H1 (cell line): ENCODE measurements around the gene GRIFIN. TPM values are rescaled to one million over a fixed set of nuclear protein-coding genes. Genes with fewer than 3 reads are reported as not detected.
A peak's percentile ranks its signal among the peaks of the same experiment; 100 is the strongest.

Experiments
- CTCF ChIA-PET: fragments of 300-600 bp; sonication (Branson Sonifier 250); formaldehyde crosslinking; loops from one replicate; lab custom pipeline; 2021; ENCODE audit not compliant: partially characterized antibody; lab: Charles Lee
- POLR2A ChIA-PET: fragments of 300-600 bp; sonication (Branson Sonifier 250); formaldehyde crosslinking; loops from one replicate; lab custom pipeline; 2021; ENCODE audit warnings: inconsistent platforms; ENCODE audit not compliant: partially characterized antibody; lab: Charles Lee
- DNase-seq, 2 experiments: peaks; one replicate each; pipeline versions ENCODE4 v3.0.0 to v3.0.0-alpha.2; 2010 to 2022; ENCODE audit warnings: low spot score in 2 of 2, low read depth in 1 of 2, mixed read lengths in 1 of 2
- FAIRE-seq: peaks from 2 replicates; lab custom pipeline; 2011; peaks lifted over from hg19 to GRCh38; lab: Jason Lieb, UNC
- H2AFZ ChIP-seq: 2 replicates; pipeline ENCODE4 v1.8.1; 2012; ENCODE audit warnings: low read length, inconsistent platforms
- H2AK5ac ChIP-seq: 2 replicates; pipeline ENCODE4 v1.6.1; 2013; ENCODE audit warnings: low read depth, low read length
- H2BK120ac ChIP-seq: replicated peaks from 2 replicates; pipeline ENCODE3; 2013; ENCODE audit warnings: low read depth, low read length, inconsistent platforms
- H2BK12ac ChIP-seq: 2 replicates; pipeline ENCODE4 v1.6.1; 2013; ENCODE audit warnings: low read depth, low read length
- H2BK15ac ChIP-seq: 2 replicates; pipeline ENCODE4 v1.6.1; 2013; ENCODE audit warnings: low read length
- H2BK20ac ChIP-seq: 2 replicates; pipeline ENCODE4 v1.6.1; 2013; ENCODE audit warnings: low read length
- H2BK5ac ChIP-seq: 2 replicates; pipeline ENCODE4 v1.6.1; 2013; ENCODE audit warnings: low read depth, low read length
- H3K14ac ChIP-seq: 2 replicates; pipeline ENCODE4 v1.6.1; 2013; ENCODE audit warnings: inconsistent platforms; ENCODE audit not compliant: insufficient read length
- H3K18ac ChIP-seq: 2 replicates; pipeline ENCODE4 v1.6.1; 2013; ENCODE audit warnings: low read length; ENCODE audit errors: extremely low read depth
- H3K23ac ChIP-seq: 2 replicates; pipeline ENCODE4 v1.6.1; 2013; ENCODE audit warnings: inconsistent platforms; ENCODE audit not compliant: insufficient read length
- H3K23me2 ChIP-seq: 2 replicates; pipeline ENCODE4 v1.6.1; 2013; ENCODE audit warnings: low read depth, low read length
- H3K27ac ChIP-seq: 2 replicates; pipeline ENCODE4 v1.6.1; 2011; ENCODE audit warnings: low read depth, low read length, inconsistent platforms
- H3K27me3 ChIP-seq, 4 experiments: replicated peaks in 1 of 4; 1 replicate in 1 of 4; 2 replicates in 3 of 4; pipeline versions ENCODE4 v1.6.1 to v1.8.1; 2011 to 2013; ENCODE audit warnings: low read length in 3 of 4, mild to moderate bottlenecking in 3 of 4, inconsistent platforms in 2 of 4, mixed read lengths in 2 of 4, moderate library complexity in 1 of 4; ENCODE audit not compliant: control insufficient read depth in 3 of 4, insufficient read depth in 3 of 4; ENCODE audit errors: extremely low read depth in 1 of 4
- H3K36me3 ChIP-seq, 4 experiments: 2 replicates each; pipeline versions ENCODE4 v1.6.1 to v1.8.1; 2011 to 2013; ENCODE audit warnings: mild to moderate bottlenecking in 4 of 4, low read length in 3 of 4, moderate library complexity in 2 of 4, control low read depth in 1 of 4, inconsistent platforms in 1 of 4; ENCODE audit not compliant: insufficient read depth in 4 of 4, control insufficient read depth in 2 of 4
- H3K4ac ChIP-seq: replicated peaks from 2 replicates; pipeline ENCODE3; 2013; ENCODE audit warnings: low read length, low read depth, mixed read lengths, inconsistent platforms; ENCODE audit not compliant: insufficient read length
- H3K4me1 ChIP-seq, 4 experiments: replicated peaks in 1 of 4; 1 replicate in 1 of 4; 2 replicates in 3 of 4; pipeline versions ENCODE4 v1.6.1 to v1.8.1; 2011 to 2013; ENCODE audit warnings: low read length in 3 of 4, inconsistent platforms in 2 of 4, mixed read lengths in 1 of 4; ENCODE audit not compliant: insufficient read depth in 4 of 4, control insufficient read depth in 3 of 4
- H3K4me2 ChIP-seq, 2 experiments: 2 replicates each; pipeline versions ENCODE4 v1.6.1 to v1.8.1; 2011 to 2013; ENCODE audit warnings: low read depth in 2 of 2, low read length in 2 of 2, control low read depth in 1 of 2, inconsistent platforms in 1 of 2, mild to moderate bottlenecking in 1 of 2; ENCODE audit not compliant: insufficient read depth in 1 of 2
- H3K4me3 ChIP-seq, 4 experiments: fragments of 200-600, 300-600 bp in 1 of 4; sonication (generic), shearing (Covaris generic), sonication (Bioruptor Twin) in 1 of 4; 2 replicates each; pipeline versions ENCODE4 v1.5.1 to v1.8.1; 2011 to 2016; ENCODE audit warnings: low read length in 4 of 4, low read depth in 3 of 4, control low read depth in 2 of 4, inconsistent platforms in 2 of 4, mild to moderate bottlenecking in 2 of 4, mixed read lengths in 1 of 4, moderate library complexity in 1 of 4; ENCODE audit not compliant: insufficient read depth in 2 of 4; ENCODE audit errors: extremely low read depth in 1 of 4
- H3K56ac ChIP-seq: replicated peaks from 2 replicates; pipeline ENCODE3; 2013; ENCODE audit warnings: low read depth, mild to moderate bottlenecking, mixed read lengths, low read length, inconsistent platforms; ENCODE audit not compliant: insufficient read length
- H3K79me1 ChIP-seq: 2 replicates; pipeline ENCODE4 v1.6.1; 2013; ENCODE audit warnings: low read depth, low read length, control low read depth
- H3K79me2 ChIP-seq, 2 experiments: 2 replicates each; pipeline versions ENCODE4 v1.6.1 to v1.8.1; 2012 to 2013; ENCODE audit warnings: low read length in 2 of 2, mild to moderate bottlenecking in 2 of 2, inconsistent platforms in 1 of 2; ENCODE audit not compliant: insufficient read depth in 2 of 2, control insufficient read depth in 1 of 2
- H3K9ac ChIP-seq, 4 experiments: replicated peaks in 1 of 4; 1 replicate in 1 of 4; 2 replicates in 3 of 4; pipeline versions ENCODE4 v1.6.1 to v1.8.1; 2011 to 2013; ENCODE audit warnings: low read depth in 3 of 4, low read length in 3 of 4, control low read depth in 2 of 4, mild to moderate bottlenecking in 2 of 4, moderate library complexity in 2 of 4, inconsistent platforms in 1 of 4; ENCODE audit errors: extremely low read depth in 1 of 4
- H3K9me3 ChIP-seq, 2 experiments: 2 replicates each; pipeline versions ENCODE4 v1.6.1 to v1.8.1; 2012 to 2013; ENCODE audit warnings: mild to moderate bottlenecking in 2 of 2, moderate library complexity in 2 of 2, control low read depth in 1 of 2, inconsistent platforms in 1 of 2, low read depth in 1 of 2, low read length in 1 of 2, mixed read lengths in 1 of 2; ENCODE audit not compliant: insufficient read depth in 2 of 2
- H4K20me1 ChIP-seq, 2 experiments: replicated peaks in 1 of 2; 2 replicates each; pipeline versions ENCODE3 to v1.8.1; 2011 to 2013; ENCODE audit warnings: inconsistent platforms in 2 of 2, low read length in 2 of 2, mild to moderate bottlenecking in 1 of 2; ENCODE audit not compliant: insufficient read depth in 2 of 2, control insufficient read depth in 1 of 2
- H4K5ac ChIP-seq: 2 replicates; pipeline ENCODE4 v1.6.1; 2013; ENCODE audit warnings: low read length, low read depth, mixed read lengths, inconsistent platforms; ENCODE audit not compliant: insufficient read length
- H4K8ac ChIP-seq: 2 replicates; pipeline ENCODE4 v1.8.0; 2013; ENCODE audit warnings: mild to moderate bottlenecking, moderate library complexity, low read length, inconsistent platforms; ENCODE audit not compliant: insufficient read depth; ENCODE audit errors: extremely low read depth
- H4K91ac ChIP-seq: replicated peaks from 2 replicates; pipeline ENCODE3; 2013; ENCODE audit warnings: low read length, mixed read lengths, inconsistent platforms; ENCODE audit not compliant: insufficient read length
- BCL11A ChIP-seq, 2 experiments: IDR thresholded peaks; one replicate each; pipeline ENCODE4 v1.6.1; 2011; ENCODE audit warnings: low read depth in 2 of 2, low read length in 2 of 2, mild to moderate bottlenecking in 2 of 2
- NANOG ChIP-seq: IDR thresholded peaks from 2 replicates; pipeline ENCODE4 v1.6.1; 2011; ENCODE audit warnings: low read length, low read depth, mild to moderate bottlenecking, inconsistent platforms; ENCODE audit not compliant: insufficient read depth, poor library complexity, severe bottlenecking
- POU5F1 ChIP-seq: IDR thresholded peaks from 2 replicates; pipeline ENCODE4 v1.6.1; 2011; ENCODE audit warnings: low read depth, mild to moderate bottlenecking, low read length, moderate library complexity
- RAD21 ChIP-seq, 2 experiments: IDR thresholded peaks in 1 of 2; conservative IDR thresholded peaks in 1 of 2; 2 replicates each; pipeline ENCODE4 v1.6.1; 2011; ENCODE audit warnings: low read depth in 2 of 2, low read length in 2 of 2, improper control_type of control experiment in 1 of 2, inconsistent platforms in 1 of 2, mild to moderate bottlenecking in 1 of 2, moderate library complexity in 1 of 2
- RBBP5 ChIP-seq: IDR thresholded peaks from 2 replicates; pipeline ENCODE4 v1.7.1; 2012; ENCODE audit warnings: low read depth, mild to moderate bottlenecking, inconsistent platforms, low read length, moderate library complexity, borderline replicate concordance
- RXRA ChIP-seq: IDR thresholded peaks from 2 replicates; pipeline ENCODE4 v1.6.1; 2011; ENCODE audit warnings: low read depth, mild to moderate bottlenecking, low read length, moderate library complexity; ENCODE audit not compliant: insufficient read depth
- SAP30 ChIP-seq: fragments of 300-600 bp; sonication (generic); IDR thresholded peaks from 2 replicates; pipeline ENCODE4 v1.7.1; 2012; ENCODE audit warnings: low read length, moderate library complexity, mild to moderate bottlenecking, inconsistent platforms; ENCODE audit not compliant: insufficient read depth, insufficient replicate concordance
- SP2 ChIP-seq: IDR thresholded peaks from 2 replicates; pipeline ENCODE4 v1.6.1; 2012; ENCODE audit warnings: mild to moderate bottlenecking, low read length, inconsistent platforms
- ZNF274 ChIP-seq: IDR thresholded peaks from 2 replicates; pipeline ENCODE4 v1.7.0; 2012; ENCODE audit warnings: low read length, borderline replicate concordance; ENCODE audit errors: extremely low read depth
- WGBS, 2 experiments: shearing (Covaris generic) in 1 of 2; methylation state at CpG; one replicate each; pipeline versions ENCODE4 v1.1.6 to v1.1.7; 2013 to 2015; ENCODE audit warnings: low lambda C conversion rate in 2 of 2, mixed read lengths in 2 of 2, inconsistent platforms in 1 of 2, low coverage in 1 of 2, missing lambda C conversion rate in 1 of 2; ENCODE audit not compliant: insufficient replicate concordance in 2 of 2, insufficient coverage in 1 of 2, insufficient read length in 1 of 2; ENCODE audit errors: extremely low coverage in 1 of 2, missing lambda C conversion rate in 1 of 2; 5-methylcytosine and 5-hydroxymethylcytosine counted together
- polyA plus RNA-seq, 7 experiments: library from polyadenylated mRNA; depleted of rRNA in 3 of 7; stranded (reverse) in 5 of 7; unstranded in 2 of 7; fragments of >200 nt in 5 of 7; fragments of 200-250 nt in 2 of 7; gene quantifications; 1 replicate in 5 of 7; 2 replicates in 1 of 7; 4 replicates in 1 of 7; pipeline versions ENCODE4 v1.2.1 to v1.2.3, GENCODE V29; 2011 to 2013; ENCODE audit warnings: missing spikeins in 2 of 7, mixed read lengths in 2 of 7
- total RNA-seq: library from RNA; stranded (reverse); fragmentation: NEBNext Ultra II Directional; extraction: Animal tissue kit (Norgen Biotek cat#: 25700); gene quantifications from 2 replicates; pipeline ENCODE4 v1.2.1, GENCODE V29; 2021

The GRIFIN gene
- total and polyA plus RNA-seq, 2 of the 8 experiments (the other 6 are each of a cell fraction or from before 2014, with no cell fraction given): not detected

GRCh38 chr7:2524808-2525657 is 48.8 kb upstream of the GRIFIN start:
- DNase-seq: peak; percentile 83 to 90
- ChIA-PET CTCF (interaction anchor here (0.6 to 6.9 kb wide), 10 partner anchors 9 to 80 kb away, joined by 3 to 42 read pairs (median 3); no protein-coding TSS in a partner anchor), POLR2A (interaction anchor here (0.7 to 8.2 kb wide), 16 partner anchors 8 to 120 kb away, joined by 3 to 68 read pairs (median 6); partner anchors contain the start of gene TTYH3)
- H2BK5ac ChIP-seq: peak overlapping the region; percentile 99
- H3K79me1 ChIP-seq: no peaks in the 10 kb centered on the region; the same call in 1 of the 2 replicates
- peaks cover 15% of the 10 kb centered on the region for H3K23me2 ChIP-seq
- peaks cover 21 to 39% of the 10 kb centered on the region in 2 experiments for H4K20me1 ChIP-seq
- peak overlapping the region; percentile 100 for H4K91ac ChIP-seq
- H3K4me1 ChIP-seq: peaks cover 0 to 62% (median 43%) of the 10 kb centered on the region in 4 experiments; a peak in 6 of 7 replicates
- H3K23ac ChIP-seq: no peak overlapping the region
- peak overlapping the region in 1 of 4 experiments; percentile 73; a peak in 3 of 8 replicates for H3K4me3 ChIP-seq
- peak overlapping the region; percentile 99 for H3K4ac ChIP-seq
- H2BK120ac ChIP-seq: peak overlapping the region; percentile 94
- H2AK5ac ChIP-seq: peak overlapping the region; percentile 91; the same call in 1 of the 2 replicates
- peaks cover 0 to 19% of the 10 kb centered on the region in 2 experiments; a peak in 3 of 4 replicates for H3K79me2 ChIP-seq
- H2BK20ac ChIP-seq: peak overlapping the region; percentile 80; the same call in 1 of the 2 replicates
- 39% methylated on average over 31 of the region's 53 CpGs; no CpG with 5 or more reads in 1 of the 2 experiments for WGBS, 2 experiments
- peak overlapping the region; percentile 67 to 85 for H3K4me2 ChIP-seq
- H2BK12ac ChIP-seq: peak overlapping the region; percentile 87; the same call in 1 of the 2 replicates
- peak overlapping the region; percentile 78; the same call in 1 of the 2 replicates for H3K27ac ChIP-seq
- H3K56ac ChIP-seq: peak overlapping the region; percentile 90
- peak overlapping the region in 1 of 4 experiments; percentile 5; a peak in 2 of 7 replicates for H3K9ac ChIP-seq
- H3K36me3 ChIP-seq: peaks cover 7 to 28% (median 19%) of the 10 kb centered on the region in 4 experiments; a peak in 6 of 8 replicates
- peak overlapping the region; percentile 99 for H3K18ac ChIP-seq
- no peaks in the 10 kb centered on the region for H3K9me3 ChIP-seq
- FAIRE-seq: no peak
- no peak overlapping the region for H3K14ac ChIP-seq
- H2AFZ ChIP-seq: no peak overlapping the region
- peaks cover 0 to 12% (median 3%) of the 10 kb centered on the region in 4 experiments; a peak in 5 of 7 replicates for H3K27me3 ChIP-seq
- peak overlapping the region; percentile 61; the same call in 1 of the 2 replicates for H2BK15ac ChIP-seq
- peak overlapping the region; percentile 88 for H4K8ac ChIP-seq
- peak overlapping the region; percentile 28 for H4K5ac ChIP-seq
- TF ChIP-seq RAD21 (IDR thresholded peaks at IDR 0.05 in 1 of 2, conservative IDR thresholded peaks at IDR 0.05 in 1 of 2; ENCODE audit: low read depth in 2 of 2, low read length in 2 of 2) (peak; percentile 5 to 6; a peak in 1 of 4 replicates), SP2 (no peak), POU5F1 (peak; percentile 94), RXRA (0 out of 2 replicates have a peak, but pooled peaks have one; percentile 40), ZNF274 (no peak), RBBP5 (no peak), SAP30 (no peak), BCL11A (IDR thresholded peaks at IDR 0.05; ENCODE audit: low read depth in 2 of 2, low read length in 2 of 2) (no peak), NANOG (peak; percentile 80)
